Measurements from ENCODE around the gene TMEM126A.
"Not testable (repeated sequence)": the region's sequence is repeated elsewhere in the genome, so short reads cannot be mapped to it uniquely, and the experiment has no call there.

Gene TMEM126A

GRCh38 chr11:85647604-85648299 lies at the start of gene TMEM126A:
TMEM126A (plus strand) TSS chr11:85647967; CDS start chr11:85650256, 2,289 bp downstream.
- Mint-ChIP-seq H3K4me3 (peak within 1 kb of the TSS; percentile 90), H3K27ac (peak within 1 kb of the TSS; percentile 89), H3K9me3 (no peaks in the 10 kb centered on the region), H3K27me3 (peaks cover 7% of the 10 kb centered on the region), H3K4me1 (no peaks in the 10 kb centered on the region), H3K36me3 (peaks cover 16% of the 10 kb centered on the region)
- ATAC-seq: peak; percentile 99

DNA sequence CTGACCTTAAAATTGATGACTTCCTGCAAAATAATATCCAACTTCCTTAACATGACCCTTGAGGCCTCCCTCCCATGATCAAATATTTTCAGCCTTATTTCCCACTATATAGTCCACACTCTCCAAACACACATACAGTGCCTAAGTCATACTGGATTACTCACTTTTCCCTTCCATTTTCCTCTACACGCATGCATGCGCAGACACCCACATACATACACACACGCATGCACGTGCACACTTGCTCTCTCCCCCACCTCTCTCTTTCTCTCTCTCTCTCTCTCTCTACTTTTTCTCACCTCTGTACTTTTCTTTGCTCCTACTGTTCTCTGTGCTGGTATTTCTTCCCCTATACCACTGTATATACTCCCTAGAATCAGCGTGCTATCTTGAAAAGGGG lies 48.7 kb upstream of the TMEM126A start:
- Mint-ChIP-seq H3K27me3 (no peaks in the 10 kb centered on the region), H3K27ac (no peak overlapping the region), H3K4me3 (no peak overlapping the region), H3K4me1 (no peaks in the 10 kb centered on the region), H3K9me3 (no peaks in the 10 kb centered on the region), H3K36me3 (no peaks in the 10 kb centered on the region)
- ATAC-seq: no peak

GRCh38 chr11:85602526-85603213 lies 45.1 kb upstream of the TMEM126A start:
- no peak for ATAC-seq
- H3K36me3 Mint-ChIP-seq: no peaks in the 10 kb centered on the region
- H3K27me3 Mint-ChIP-seq: no peaks in the 10 kb centered on the region
- H3K4me1 Mint-ChIP-seq: no peaks in the 10 kb centered on the region
- H3K4me3 Mint-ChIP-seq: no peak overlapping the region
- no peak overlapping the region for H3K27ac Mint-ChIP-seq
- peaks cover 3% of the 10 kb centered on the region for H3K9me3 Mint-ChIP-seq

- H3K27me3 Mint-ChIP-seq: no peaks in the 10 kb centered on the region
- peaks cover 3% of the 10 kb centered on the region for H3K9me3 Mint-ChIP-seq
- no peak overlapping the region for H3K27ac Mint-ChIP-seq
- ATAC-seq: no peak
- no peaks in the 10 kb centered on the region for H3K36me3 Mint-ChIP-seq
- no peaks in the 10 kb centered on the region for H3K4me1 Mint-ChIP-seq
- H3K4me3 Mint-ChIP-seq: no peak overlapping the region
Observed at GRCh38 chr11:85603220-85603619, 44.5 kb upstream of the TMEM126A start.

GRCh38 chr11:85606237-85606636 lies 41.5 kb upstream of the TMEM126A start:
- not testable (repeated sequence) for H3K4me3 Mint-ChIP-seq, H3K9me3 Mint-ChIP-seq, ATAC-seq, H3K36me3 Mint-ChIP-seq, H3K4me1 Mint-ChIP-seq, H3K27ac Mint-ChIP-seq, H3K27me3 Mint-ChIP-seq

DNA sequence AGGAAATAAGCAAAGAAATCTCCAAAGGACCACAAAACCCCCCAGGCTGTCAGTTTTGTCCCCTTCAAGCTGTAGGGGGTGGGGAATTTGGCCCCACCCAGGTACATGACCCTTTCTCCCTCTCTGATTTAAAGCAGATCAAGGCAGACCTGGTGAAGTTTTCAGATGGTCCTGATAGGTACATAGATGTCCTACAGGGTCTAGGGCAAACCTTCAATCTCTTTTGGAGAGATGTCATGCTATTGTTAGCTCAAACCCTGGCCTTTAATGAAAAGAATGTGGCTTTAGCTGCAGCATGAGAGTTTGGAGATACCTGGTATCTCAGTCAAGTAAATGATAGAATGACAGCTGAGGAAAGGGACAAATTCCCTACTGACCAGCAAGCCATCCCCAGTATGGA lies 39.1 kb upstream of the TMEM126A start:
- H3K9me3 Mint-ChIP-seq, ATAC-seq, H3K4me3 Mint-ChIP-seq, H3K27ac Mint-ChIP-seq, H3K36me3 Mint-ChIP-seq, H3K4me1 Mint-ChIP-seq, H3K27me3 Mint-ChIP-seq: not testable (repeated sequence)

- not testable (repeated sequence) for H3K36me3 Mint-ChIP-seq, H3K4me3 Mint-ChIP-seq
Observed at GRCh38 chr11:85609286-85609685, 38.5 kb upstream of the TMEM126A start.

DNA sequence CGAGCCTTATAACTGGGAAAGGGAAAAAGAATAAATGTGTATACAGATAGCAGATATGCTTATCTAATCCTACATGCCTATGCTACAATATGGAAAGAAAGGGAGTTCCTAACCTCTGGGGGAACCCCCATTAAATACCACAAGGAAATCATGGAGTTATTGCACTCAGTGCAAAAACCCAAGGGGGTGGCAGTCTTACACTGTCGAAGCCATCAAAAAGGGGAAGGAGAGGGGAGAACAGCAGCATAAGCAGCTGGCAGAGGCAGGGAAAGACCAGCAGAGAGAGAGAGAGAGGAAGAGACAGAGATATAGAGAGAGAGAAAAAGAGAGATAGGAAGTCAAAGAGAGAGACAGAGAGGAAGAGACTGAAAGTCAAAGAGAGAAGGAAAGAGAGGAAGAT lies 36.1 kb upstream of the TMEM126A start:
- not testable (repeated sequence) for H3K9me3 Mint-ChIP-seq, H3K36me3 Mint-ChIP-seq, H3K27ac Mint-ChIP-seq, ATAC-seq, H3K4me1 Mint-ChIP-seq, H3K27me3 Mint-ChIP-seq, H3K4me3 Mint-ChIP-seq

More at GRCh38 chr11:85609286-85609685, 38.5 kb upstream of the TMEM126A start:
- ATAC-seq, H3K9me3 Mint-ChIP-seq, H3K27me3 Mint-ChIP-seq, H3K27ac Mint-ChIP-seq, H3K4me1 Mint-ChIP-seq: not testable (repeated sequence)

- Mint-ChIP-seq H3K27ac (no peak overlapping the region), H3K9me3 (no peaks in the 10 kb centered on the region), H3K4me1 (no peaks in the 10 kb centered on the region), H3K27me3 (no peaks in the 10 kb centered on the region), H3K36me3 (peaks cover 11% of the 10 kb centered on the region), H3K4me3 (no peak overlapping the region)
- no peak for ATAC-seq
Observed at GRCh38 chr11:85619499-85619898, 28.3 kb upstream of the TMEM126A start.

- Mint-ChIP-seq H3K27ac (no peak overlapping the region), H3K9me3 (no peaks in the 10 kb centered on the region), H3K4me1 (peaks cover 7% of the 10 kb centered on the region), H3K36me3 (peaks cover 11% of the 10 kb centered on the region), H3K4me3 (no peak overlapping the region), H3K27me3 (no peaks in the 10 kb centered on the region)
- no peak for ATAC-seq
Observed at GRCh38 chr11:85620256-85620655, 27.5 kb upstream of the TMEM126A start.

- no peak for ATAC-seq
Observed at GRCh38 chr11:85626496-85626895, 21.3 kb upstream of the TMEM126A start.

DNA sequence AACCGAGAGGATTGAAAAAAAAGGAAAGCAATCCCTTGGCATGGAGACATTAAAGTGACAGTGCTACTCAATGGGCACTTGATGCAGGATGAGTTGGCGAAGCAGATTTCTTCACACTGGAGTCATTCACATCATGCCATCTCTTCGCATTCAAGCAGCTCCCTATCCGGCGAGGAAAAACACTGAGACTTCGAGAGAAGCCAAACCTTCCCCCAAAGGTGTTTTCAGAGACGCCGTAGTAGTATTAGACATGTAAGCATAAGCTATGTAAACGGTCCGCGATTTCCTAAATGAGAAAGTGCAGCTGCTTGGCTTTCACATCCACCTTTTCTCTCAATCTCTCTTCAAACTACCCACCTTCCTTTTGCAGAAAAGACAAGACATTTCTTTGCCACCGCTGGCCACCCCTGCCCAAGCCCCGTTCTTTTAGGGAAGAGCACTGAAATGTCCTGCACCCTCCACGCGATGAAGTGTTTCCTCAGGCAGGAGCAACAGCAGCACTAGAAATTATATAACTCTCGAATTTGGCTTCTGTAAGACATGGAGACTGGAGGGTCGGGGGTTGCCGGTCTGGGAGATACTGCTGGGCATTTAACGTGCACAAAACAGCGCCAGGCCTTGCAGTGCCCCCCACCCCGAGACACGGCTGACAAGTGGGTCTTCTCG lies 20.3 kb upstream of the TMEM126A start, which contains the start of gene DLG2:
DLG2 (minus strand) TSS at position 13 of the 666 bp plus-strand sequence.
- peak within 1 kb of the TSS; percentile 86 for H3K27ac Mint-ChIP-seq
- peaks cover 6% of the 10 kb centered on the region for H3K36me3 Mint-ChIP-seq
- H3K4me1 Mint-ChIP-seq: peaks cover 26% of the 10 kb centered on the region
- ATAC-seq: peak; percentile 1
- H3K4me3 Mint-ChIP-seq: peak within 1 kb of the TSS; percentile 93
- no peaks in the 10 kb centered on the region for H3K9me3 Mint-ChIP-seq
- H3K27me3 Mint-ChIP-seq: no peaks in the 10 kb centered on the region

More at GRCh38 chr11:85626496-85626895, 21.3 kb upstream of the TMEM126A start:
- H3K27ac Mint-ChIP-seq: no peak overlapping the region
- no peaks in the 10 kb centered on the region for H3K27me3 Mint-ChIP-seq
- H3K4me1 Mint-ChIP-seq: peaks cover 26% of the 10 kb centered on the region
- H3K4me3 Mint-ChIP-seq: no peak overlapping the region
- H3K9me3 Mint-ChIP-seq: no peaks in the 10 kb centered on the region
- H3K36me3 Mint-ChIP-seq: peaks cover 1% of the 10 kb centered on the region

GRCh38 chr11:85627998-85628770 lies 19.6 kb upstream of the TMEM126A start, which contains the start of gene TMEM126B:
TMEM126B (plus strand) TSS chr11:85628593; CDS start chr11:85628608, 15 bp downstream.
- Mint-ChIP-seq H3K4me1 (peaks cover 26% of the 10 kb centered on the region), H3K4me3 (peak within 1 kb of the TSS; percentile 93), H3K27me3 (no peaks in the 10 kb centered on the region), H3K27ac (peak within 1 kb of the TSS; percentile 86), H3K9me3 (no peaks in the 10 kb centered on the region), H3K36me3 (peaks cover 6% of the 10 kb centered on the region)
- ATAC-seq: peak; percentile 100

- ATAC-seq: no peak
Observed at GRCh38 chr11:85628771-85629341, 18.9 kb upstream of the TMEM126A start.

More at GRCh38 chr11:85628771-85629341, 18.9 kb upstream of the TMEM126A start:
- H3K36me3 Mint-ChIP-seq: peaks cover 6% of the 10 kb centered on the region
- H3K9me3 Mint-ChIP-seq: no peaks in the 10 kb centered on the region
- H3K4me1 Mint-ChIP-seq: peaks cover 26% of the 10 kb centered on the region
- peak overlapping the region; percentile 86 for H3K27ac Mint-ChIP-seq
- H3K27me3 Mint-ChIP-seq: no peaks in the 10 kb centered on the region
- H3K4me3 Mint-ChIP-seq: peak overlapping the region; percentile 93
